Astrocyte (in vitro differentiated cells and primary cell): ENCODE results near the gene IL4I1. TPM values are rescaled to one million over a fixed set of nuclear protein-coding genes. Genes with fewer than 3 reads are reported as not detected.

Source experiments
- DNase-seq: peaks from one replicate; pipeline ENCODE4 v3.0.0-alpha.2; 2010; ENCODE audit warnings: low read depth
- FAIRE-seq: peaks from 2 replicates; lab custom pipeline; 2011; peaks lifted over from hg19 to GRCh38; lab: Jason Lieb, UNC
- H2AFZ ChIP-seq: 2 replicates; pipeline ENCODE4 v1.6.0; 2012; ENCODE audit warnings: low read depth, low read length, inconsistent platforms
- H3K27ac ChIP-seq: 2 replicates; pipeline ENCODE4 v1.5.1; 2011; ENCODE audit warnings: low read depth, low read length, inconsistent platforms
- H3K27me3 ChIP-seq: 2 replicates; pipeline ENCODE4 v1.6.0; 2011; ENCODE audit warnings: low read length, inconsistent platforms; ENCODE audit not compliant: insufficient read depth
- H3K36me3 ChIP-seq: 2 replicates; pipeline ENCODE4 v1.5.1; 2011; ENCODE audit warnings: low read length, inconsistent platforms; ENCODE audit not compliant: insufficient read depth
- H3K4me1 ChIP-seq: 2 replicates; pipeline ENCODE4 v1.5.1; 2011; ENCODE audit warnings: low read length, inconsistent platforms; ENCODE audit not compliant: insufficient read depth
- H3K4me2 ChIP-seq: 2 replicates; pipeline ENCODE4 v1.6.0; 2012; ENCODE audit warnings: low read length, inconsistent platforms
- H3K4me3 ChIP-seq: 2 replicates; pipeline ENCODE4 v1.5.1; 2011; ENCODE audit warnings: low read depth, mild to moderate bottlenecking, low read length, inconsistent platforms; ENCODE audit not compliant: insufficient read depth
- H3K79me2 ChIP-seq: 2 replicates; pipeline ENCODE4 v1.6.0; 2012; ENCODE audit warnings: mild to moderate bottlenecking, low read length, inconsistent platforms; ENCODE audit not compliant: insufficient read depth
- H3K9ac ChIP-seq: 2 replicates; pipeline ENCODE4 v1.6.0; 2012; ENCODE audit warnings: mild to moderate bottlenecking, low read length, inconsistent platforms
- H3K9me3 ChIP-seq: 2 replicates; pipeline ENCODE4 v1.5.1; 2012; ENCODE audit warnings: low read depth, mild to moderate bottlenecking, low read length, inconsistent platforms; ENCODE audit not compliant: insufficient read depth
- H4K20me1 ChIP-seq: 2 replicates; pipeline ENCODE4 v1.6.0; 2012; ENCODE audit warnings: low read length, inconsistent platforms; ENCODE audit not compliant: insufficient read depth
- H3K27ac Mint-ChIP-seq: one replicate; pipeline ENCODE4 v1.8.0; 2021; ENCODE audit warnings: mild to moderate bottlenecking, mixed read lengths; ENCODE audit not compliant: unreplicated experiment
- H3K27me3 Mint-ChIP-seq: one replicate; pipeline ENCODE4 v1.8.0; 2021; ENCODE audit warnings: low read depth, mixed read lengths; ENCODE audit not compliant: unreplicated experiment
- H3K36me3 Mint-ChIP-seq: one replicate; pipeline ENCODE4 v1.8.0; 2021; ENCODE audit warnings: low read depth, mixed read lengths; ENCODE audit not compliant: unreplicated experiment
- H3K4me1 Mint-ChIP-seq: one replicate; pipeline ENCODE4 v1.8.0; 2021; ENCODE audit warnings: low read depth, mixed read lengths; ENCODE audit not compliant: unreplicated experiment
- H3K4me3 Mint-ChIP-seq: one replicate; pipeline ENCODE4 v1.8.0; 2021; ENCODE audit warnings: mild to moderate bottlenecking, moderate library complexity, mixed read lengths; ENCODE audit not compliant: unreplicated experiment
- H3K9me3 Mint-ChIP-seq: one replicate; pipeline ENCODE4 v1.8.0; 2021; ENCODE audit warnings: mild to moderate bottlenecking, mixed read lengths; ENCODE audit not compliant: unreplicated experiment
- EZH2 ChIP-seq: IDR thresholded peaks from 2 replicates; pipeline ENCODE4 v1.6.1; 2012; ENCODE audit warnings: mild to moderate bottlenecking, low read length, inconsistent platforms; ENCODE audit not compliant: insufficient read depth
- total RNA-seq: library from RNA; stranded (reverse); gene quantifications from 2 replicates; pipeline ENCODE4 v1.2.1, GENCODE V29; 2021
- TF ChIP-seq, protein P1 (sequence below): IDR thresholded peaks from 2 replicates; pipeline ENCODE4 v1.5.1; 2011; ENCODE audit warnings: low read depth, mild to moderate bottlenecking, inconsistent platforms, low read length, moderate library complexity; ENCODE audit not compliant: insufficient read depth

Gene IL4I1
- total RNA-seq, 1 donor from 2014 or later, result 0.27 TPM

GRCh38 chr19:49895566-49896297, 955 bp downstream of the IL4I1 start:
- DNase-seq, result no peak
- H3K27ac Mint-ChIP-seq, result no peak overlapping the region
- H3K4me2 ChIP-seq, result no peak overlapping the region

GRCh38 chr19:49894879-49895565, 1.7 kb downstream of the IL4I1 start:
- H3K4me1 Mint-ChIP-seq, result peaks cover 2% of the 10 kb centered on the region
- no peaks in the 10 kb centered on the region for H3K9me3 ChIP-seq
- no peak overlapping the region for H3K27ac ChIP-seq
- H3K27me3 ChIP-seq, result no peaks in the 10 kb centered on the region
- H2AFZ ChIP-seq, result no peak overlapping the region
- no peaks in the 10 kb centered on the region for H3K36me3 ChIP-seq
- H3K9me3 Mint-ChIP-seq, result no peaks in the 10 kb centered on the region
- no peaks in the 10 kb centered on the region for H3K36me3 Mint-ChIP-seq
- FAIRE-seq, result no peak
- no peak overlapping the region for H3K4me3 ChIP-seq
- TF ChIP-seq EZH2, result no peak
- TF ChIP-seq, protein P1, sequence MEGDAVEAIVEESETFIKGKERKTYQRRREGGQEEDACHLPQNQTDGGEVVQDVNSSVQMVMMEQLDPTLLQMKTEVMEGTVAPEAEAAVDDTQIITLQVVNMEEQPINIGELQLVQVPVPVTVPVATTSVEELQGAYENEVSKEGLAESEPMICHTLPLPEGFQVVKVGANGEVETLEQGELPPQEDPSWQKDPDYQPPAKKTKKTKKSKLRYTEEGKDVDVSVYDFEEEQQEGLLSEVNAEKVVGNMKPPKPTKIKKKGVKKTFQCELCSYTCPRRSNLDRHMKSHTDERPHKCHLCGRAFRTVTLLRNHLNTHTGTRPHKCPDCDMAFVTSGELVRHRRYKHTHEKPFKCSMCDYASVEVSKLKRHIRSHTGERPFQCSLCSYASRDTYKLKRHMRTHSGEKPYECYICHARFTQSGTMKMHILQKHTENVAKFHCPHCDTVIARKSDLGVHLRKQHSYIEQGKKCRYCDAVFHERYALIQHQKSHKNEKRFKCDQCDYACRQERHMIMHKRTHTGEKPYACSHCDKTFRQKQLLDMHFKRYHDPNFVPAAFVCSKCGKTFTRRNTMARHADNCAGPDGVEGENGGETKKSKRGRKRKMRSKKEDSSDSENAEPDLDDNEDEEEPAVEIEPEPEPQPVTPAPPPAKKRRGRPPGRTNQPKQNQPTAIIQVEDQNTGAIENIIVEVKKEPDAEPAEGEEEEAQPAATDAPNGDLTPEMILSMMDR, result no peak
- H3K4me1 ChIP-seq, result peaks cover 16% of the 10 kb centered on the region
- DNase-seq, result no peak
- peaks cover 40% of the 10 kb centered on the region for H3K27me3 Mint-ChIP-seq
- no peaks in the 10 kb centered on the region for H4K20me1 ChIP-seq
- no peaks in the 10 kb centered on the region for H3K79me2 ChIP-seq
- H3K9ac ChIP-seq, result no peak overlapping the region
- no peak overlapping the region for H3K4me3 Mint-ChIP-seq
- no peak overlapping the region for H3K27ac Mint-ChIP-seq
- no peak overlapping the region for H3K4me2 ChIP-seq

More at GRCh38 chr19:49895566-49896297, 955 bp downstream of the IL4I1 start:
- no peaks in the 10 kb centered on the region for H4K20me1 ChIP-seq
- no peaks in the 10 kb centered on the region for H3K36me3 Mint-ChIP-seq
- H3K36me3 ChIP-seq, result no peaks in the 10 kb centered on the region
- TF ChIP-seq, protein P1, result no peak
- no peak for TF ChIP-seq EZH2
- H3K4me1 ChIP-seq, result peaks cover 13% of the 10 kb centered on the region
- no peak overlapping the region for H3K9ac ChIP-seq
- no peak for FAIRE-seq
- H3K4me1 Mint-ChIP-seq, result peaks cover 2% of the 10 kb centered on the region
- H3K4me3 ChIP-seq, result no peak overlapping the region
- no peaks in the 10 kb centered on the region for H3K79me2 ChIP-seq
- no peak overlapping the region for H3K27ac ChIP-seq
- H3K9me3 ChIP-seq, result no peaks in the 10 kb centered on the region
- no peak overlapping the region for H2AFZ ChIP-seq
- no peaks in the 10 kb centered on the region for H3K9me3 Mint-ChIP-seq
- H3K27me3 ChIP-seq, result no peaks in the 10 kb centered on the region
- H3K4me3 Mint-ChIP-seq, result no peak overlapping the region
- peaks cover 37% of the 10 kb centered on the region for H3K27me3 Mint-ChIP-seq
